PC-9 (cell line): ENCODE measurements around the gene ARHGEF5.
"Not testable (repeated sequence)": the region's sequence is repeated elsewhere in the genome, so short reads cannot be mapped to it uniquely, and the experiment has no call there.

Source experiments
- CTCF ChIP-seq: fragments of 200-600 bp; sonication (generic); conservative IDR thresholded peaks from 2 replicates; pipeline ENCODE4 v1.6.1; 2017; ENCODE audit warnings: mixed run types, antibody characterized with exemption, mild to moderate bottlenecking, moderate library complexity
- EZH2 ChIP-seq: fragments of 200-600 bp; sonication (generic); IDR thresholded peaks from 2 replicates; pipeline ENCODE4 v1.8.0; 2017; ENCODE audit warnings: antibody characterized with exemption, low read depth

- not testable (repeated sequence) for TF ChIP-seq CTCF, EZH2
Measured at GRCh38 chr7:144330044-144330443, 25.2 kb upstream of the ARHGEF5 start.
